Endothelial cell of umbilical vein (primary cell): Measurements from ENCODE around the gene BCL11A. TPM values are rescaled to one million over a fixed set of nuclear protein-coding genes. Genes with fewer than 3 reads are reported as not detected.

ENCODE experiments used
- BruUV-seq: library from RNA; stranded (reverse); fragments of 400-500 nt; replicated peaks from 2 replicates; lab custom pipeline; 2021; lab: Mats Ljungman, UMichigan
- CTCF ChIA-PET: fragments of 300-600, 350-600 bp; sonication (Branson Sonifier 250); formaldehyde crosslinking; loops from one replicate; lab custom pipeline; 2021; ENCODE audit warnings: antibody characterized with exemption, inconsistent platforms; lab: Charles Lee
- POLR2A ChIA-PET: fragments of 300-600, 350-600 bp; sonication (Branson Sonifier 250); formaldehyde crosslinking; loops from one replicate; lab custom pipeline; 2021; ENCODE audit warnings: antibody characterized with exemption, inconsistent platforms; lab: Charles Lee
- DNase-seq: peaks from one replicate; pipeline ENCODE4 v3.0.0-alpha.2; 2011; ENCODE audit warnings: low read depth, low spot score
- FAIRE-seq: peaks from 2 replicates; lab custom pipeline; 2011; peaks lifted over from hg19 to GRCh38; lab: Jason Lieb, UNC
- H2AFZ ChIP-seq: 2 replicates; pipeline ENCODE4 v1.6.0; 2012; ENCODE audit warnings: low read depth, low read length, control low read depth, inconsistent platforms
- H3K27ac ChIP-seq: 2 replicates; pipeline ENCODE4 v1.5.1; 2011; ENCODE audit warnings: low read depth, mild to moderate bottlenecking, control low read depth, low read length, moderate library complexity; ENCODE audit not compliant: insufficient read depth
- H3K27me3 ChIP-seq, 2 experiments: 2 replicates each; pipeline versions ENCODE4 v1.6.0 to v1.6.1; 2011; ENCODE audit warnings: low read length in 2 of 2, mixed read lengths in 1 of 2; ENCODE audit not compliant: control insufficient read depth in 2 of 2, insufficient read depth in 2 of 2
- H3K36me3 ChIP-seq, 2 experiments: 2 replicates in 1 of 2; 3 replicates in 1 of 2; pipeline ENCODE4 v1.5.1; 2011; ENCODE audit warnings: low read length in 2 of 2, mild to moderate bottlenecking in 1 of 2, moderate library complexity in 1 of 2; ENCODE audit not compliant: control insufficient read depth in 2 of 2, insufficient read depth in 2 of 2; ENCODE audit errors: extremely low read depth in 1 of 2
- H3K4me1 ChIP-seq: 3 replicates; pipeline ENCODE4 v1.5.1; 2011; ENCODE audit warnings: mild to moderate bottlenecking, low read length; ENCODE audit not compliant: control insufficient read depth, insufficient read depth; ENCODE audit errors: extremely low read depth
- H3K4me2 ChIP-seq: 2 replicates; pipeline ENCODE4 v1.6.1; 2011; ENCODE audit warnings: low read length, control low read depth, mixed read lengths; ENCODE audit not compliant: insufficient read depth
- H3K4me3 ChIP-seq, 3 experiments: fragments of 200-600 bp in 1 of 3; sonication (generic), shearing (Covaris generic) in 1 of 3; replicated peaks in 1 of 3; 2 replicates each; pipeline ENCODE4 v1.5.1; 2011 to 2016; ENCODE audit warnings: control low read depth in 3 of 3, low read length in 3 of 3, mild to moderate bottlenecking in 2 of 3, inconsistent platforms in 1 of 3, low read depth in 1 of 3, moderate library complexity in 1 of 3; ENCODE audit not compliant: insufficient read depth in 1 of 3
- H3K79me2 ChIP-seq: 2 replicates; pipeline ENCODE4 v1.6.0; 2012; ENCODE audit warnings: low read length, inconsistent platforms; ENCODE audit not compliant: control insufficient read depth, insufficient read depth
- H3K9ac ChIP-seq: replicated peaks from 2 replicates; pipeline ENCODE3; 2011; ENCODE audit warnings: low read length, control low read depth; ENCODE audit not compliant: insufficient read depth; ENCODE audit errors: extremely low read depth
- H3K9me1 ChIP-seq: replicated peaks from 3 replicates; pipeline ENCODE4 v1.6.0; 2011; ENCODE audit warnings: mild to moderate bottlenecking, low read length; ENCODE audit not compliant: control insufficient read depth, insufficient read depth; ENCODE audit errors: extremely low read depth
- H3K9me3 ChIP-seq: replicated peaks from 2 replicates; pipeline ENCODE4 v1.5.1; 2012; ENCODE audit warnings: low read length, inconsistent platforms; ENCODE audit not compliant: control insufficient read depth, insufficient read depth
- H4K20me1 ChIP-seq: replicated peaks from 2 replicates; pipeline ENCODE3; 2011; ENCODE audit warnings: mild to moderate bottlenecking, low read length; ENCODE audit not compliant: control insufficient read depth, insufficient read depth; ENCODE audit errors: extremely low read depth
- EZH2 ChIP-seq: IDR thresholded peaks from 2 replicates; pipeline ENCODE4 v1.6.1; 2012; ENCODE audit warnings: borderline replicate concordance, low read depth, mild to moderate bottlenecking, moderate library complexity, low read length, inconsistent platforms; ENCODE audit not compliant: severe bottlenecking
- FOS ChIP-seq: IDR thresholded peaks from 2 replicates; pipeline ENCODE4 v1.6.1; 2011; ENCODE audit warnings: mild to moderate bottlenecking, low read length, moderate library complexity, borderline replicate concordance; ENCODE audit not compliant: insufficient read depth
- GATA2 ChIP-seq: IDR thresholded peaks from 2 replicates; pipeline ENCODE4 v1.7.0; 2011; ENCODE audit warnings: low read depth, mild to moderate bottlenecking, moderate library complexity, mixed read lengths, low read length; ENCODE audit not compliant: insufficient read length, insufficient read depth
- JUN ChIP-seq: IDR thresholded peaks from 2 replicates; pipeline ENCODE4 v1.6.1; 2011; ENCODE audit warnings: borderline replicate concordance, low read depth; ENCODE audit not compliant: insufficient read length, insufficient read depth
- MYC ChIP-seq: IDR thresholded peaks from one replicate; pipeline ENCODE4 v1.6.1; 2011; ENCODE audit warnings: mild to moderate bottlenecking, low read depth, low read length
- POLR2A ChIP-seq: IDR thresholded peaks from 2 replicates; pipeline ENCODE4 v1.6.1; 2012; ENCODE audit warnings: low read depth, mild to moderate bottlenecking, control low read depth, low read length
- POLR2AphosphoS5 ChIP-seq: IDR thresholded peaks from 2 replicates; pipeline ENCODE4 v1.6.1; 2012; ENCODE audit warnings: low read depth, mild to moderate bottlenecking, control low read depth, low read length, moderate library complexity; ENCODE audit not compliant: insufficient read depth
- dilution Hi-C: fragments of 300-500 bp; cut with MboI; formaldehyde crosslinking; loops from one replicate; pipeline ENCODE4 v1.15.0; 2019; ENCODE audit warnings: low sequenced_read_pairs; ENCODE audit not compliant: extremely low pct_ligation_motif_present
- intact Hi-C: fragments of 100-400 bp; cut with micrococcal nuclease; formaldehyde crosslinking; loops from one replicate; pipeline ENCODE4 v1.10.0; 2022
- polyA plus RNA-seq, 4 experiments: library from polyadenylated mRNA; depleted of rRNA in 3 of 4; stranded (reverse) in 3 of 4; unstranded in 1 of 4; fragments of >200 nt; gene quantifications; 2 replicates each; pipeline versions ENCODE4 v1.2.1 to v1.2.3, GENCODE V29; 2011 to 2012; ENCODE audit warnings: missing spikeins in 1 of 4
- total RNA-seq: library from RNA; stranded (reverse); gene quantifications from 2 replicates; pipeline ENCODE4 v1.2.3, GENCODE V29; 2021
- TF ChIP-seq, protein P1 (sequence below), 2 donors: IDR thresholded peaks; 1 replicate in 1 of 2; 2 replicates in 1 of 2; pipeline ENCODE4 v1.5.1; 2011; ENCODE audit warnings: low read length in 2 of 2, mild to moderate bottlenecking in 2 of 2, moderate library complexity in 2 of 2, control low read depth in 1 of 2, inconsistent platforms in 1 of 2, low read depth in 1 of 2; ENCODE audit not compliant: insufficient read depth in 1 of 2; ENCODE audit errors: extremely low read depth in 1 of 2
- TF ChIP-seq, protein P2 (sequence below): IDR thresholded peaks from 2 replicates; pipeline ENCODE4 v1.6.1; 2011; ENCODE audit not compliant: insufficient read depth, insufficient read length

The BCL11A gene
- total and polyA plus RNA-seq, 2 donors (not counting 3 experiments of a cell fraction or from before 2014, with no cell fraction given), result 0.12 to 0.88 TPM

DNA sequence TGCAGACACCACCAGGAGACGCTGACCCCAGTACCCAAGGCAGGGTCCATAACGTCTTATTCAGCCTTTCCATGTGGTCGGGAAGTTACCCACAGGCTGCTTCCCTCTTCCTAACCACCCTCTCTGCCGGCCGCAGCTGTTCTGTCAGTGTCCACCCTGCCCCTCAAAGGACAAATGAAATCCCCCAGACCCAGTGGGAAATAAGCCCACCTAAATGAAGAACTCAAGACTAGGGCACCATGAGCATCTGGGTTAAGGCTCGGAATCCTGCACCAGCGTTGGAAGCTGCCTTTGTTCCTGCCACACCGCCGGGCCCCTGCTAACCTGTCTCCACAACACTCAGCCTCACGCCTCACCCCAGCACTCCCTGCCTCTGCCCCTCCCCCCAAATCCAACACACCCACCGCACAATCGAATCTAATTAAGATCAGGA, 21.7 kb downstream of the BCL11A start:
- Histone ChIP-seq H3K27ac (no peak overlapping the region), H3K4me1 (no peaks in the 10 kb centered on the region), H3K79me2 (no peaks in the 10 kb centered on the region), H3K9me1 (no peaks in the 10 kb centered on the region), H4K20me1 (no peaks in the 10 kb centered on the region), H2AFZ (no peak overlapping the region), H3K36me3 (no peaks in the 10 kb centered on the region), H3K9me3 (no peaks in the 10 kb centered on the region), H3K9ac (no peak overlapping the region), H3K4me3 (no peak overlapping the region), H3K4me2 (no peak overlapping the region), H3K27me3 (peaks cover 0 to 4% of the 10 kb centered on the region in 2 experiments)
- intact Hi-C loops, result no loop called here
- no TSS peak for BruUV-seq
- DNase-seq (no peak), FAIRE-seq (no peak)
- TF ChIP-seq, protein P1, sequence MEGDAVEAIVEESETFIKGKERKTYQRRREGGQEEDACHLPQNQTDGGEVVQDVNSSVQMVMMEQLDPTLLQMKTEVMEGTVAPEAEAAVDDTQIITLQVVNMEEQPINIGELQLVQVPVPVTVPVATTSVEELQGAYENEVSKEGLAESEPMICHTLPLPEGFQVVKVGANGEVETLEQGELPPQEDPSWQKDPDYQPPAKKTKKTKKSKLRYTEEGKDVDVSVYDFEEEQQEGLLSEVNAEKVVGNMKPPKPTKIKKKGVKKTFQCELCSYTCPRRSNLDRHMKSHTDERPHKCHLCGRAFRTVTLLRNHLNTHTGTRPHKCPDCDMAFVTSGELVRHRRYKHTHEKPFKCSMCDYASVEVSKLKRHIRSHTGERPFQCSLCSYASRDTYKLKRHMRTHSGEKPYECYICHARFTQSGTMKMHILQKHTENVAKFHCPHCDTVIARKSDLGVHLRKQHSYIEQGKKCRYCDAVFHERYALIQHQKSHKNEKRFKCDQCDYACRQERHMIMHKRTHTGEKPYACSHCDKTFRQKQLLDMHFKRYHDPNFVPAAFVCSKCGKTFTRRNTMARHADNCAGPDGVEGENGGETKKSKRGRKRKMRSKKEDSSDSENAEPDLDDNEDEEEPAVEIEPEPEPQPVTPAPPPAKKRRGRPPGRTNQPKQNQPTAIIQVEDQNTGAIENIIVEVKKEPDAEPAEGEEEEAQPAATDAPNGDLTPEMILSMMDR (IDR thresholded peaks at IDR 0.05; ENCODE audit: extremely low read depth in 1 of 2, insufficient read depth in 1 of 2, low read depth in 1 of 2, low read length in 2 of 2), result no peak
- no peak for TF ChIP-seq POLR2AphosphoS5
- no peak for TF ChIP-seq GATA2
- TF ChIP-seq FOS, result no peak
- no peak for TF ChIP-seq MYC
- TF ChIP-seq POLR2A, result no peak
- no peak for TF ChIP-seq JUN
- TF ChIP-seq, protein P2, sequence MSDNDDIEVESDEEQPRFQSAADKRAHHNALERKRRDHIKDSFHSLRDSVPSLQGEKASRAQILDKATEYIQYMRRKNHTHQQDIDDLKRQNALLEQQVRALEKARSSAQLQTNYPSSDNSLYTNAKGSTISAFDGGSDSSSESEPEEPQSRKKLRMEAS, result no peak
- no peak for TF ChIP-seq EZH2
- ChIA-PET POLR2A (no interaction called here), CTCF (no interaction called here)
- dilution Hi-C loops, result no loop called here
